CD14-positive monocyte (primary cell): ENCODE measurements around the gene FHIT. TPM values are rescaled to one million over a fixed set of nuclear protein-coding genes. Genes with fewer than 3 reads are reported as not detected.

Source experiments
- DNase-seq, 3 donors: peaks; one replicate each; pipeline ENCODE4 v3.0.0-alpha.2; 2011 to 2022
- H2AFZ ChIP-seq: 2 replicates; pipeline ENCODE4 v1.6.0; 2012; ENCODE audit warnings: mild to moderate bottlenecking, low read depth, low read length, inconsistent platforms; ENCODE audit not compliant: insufficient read depth, poor library complexity, severe bottlenecking
- H3K27ac ChIP-seq, 2 donors: 1 replicate in 1 of 2; 2 replicates in 1 of 2; pipeline ENCODE4 v1.5.1; 2012 to 2013; ENCODE audit warnings: low read length in 2 of 2, control low read depth in 1 of 2, inconsistent platforms in 1 of 2, low read depth in 1 of 2, mild to moderate bottlenecking in 1 of 2
- H3K27me3 ChIP-seq, 2 donors: one replicate each; pipeline versions ENCODE4 v1.6.0 to v1.6.1; 2011 to 2013; ENCODE audit warnings: low read length in 2 of 2; ENCODE audit not compliant: control insufficient read depth in 2 of 2, insufficient read depth in 2 of 2
- H3K36me3 ChIP-seq, 2 donors: replicated peaks in 1 of 2; 1 replicate in 1 of 2; 2 replicates in 1 of 2; pipeline versions ENCODE4 v1.5.1 to v1.6.1; 2012 to 2013; ENCODE audit warnings: low read length in 2 of 2, control low read depth in 1 of 2, inconsistent platforms in 1 of 2, mild to moderate bottlenecking in 1 of 2; ENCODE audit not compliant: insufficient read depth in 2 of 2, control insufficient read depth in 1 of 2
- H3K4me1 ChIP-seq, 2 donors: 1 replicate in 1 of 2; 2 replicates in 1 of 2; pipeline versions ENCODE4 v1.5.1 to v1.6.1; 2012 to 2013; ENCODE audit warnings: low read length in 2 of 2, control low read depth in 1 of 2, inconsistent platforms in 1 of 2, mild to moderate bottlenecking in 1 of 2, moderate library complexity in 1 of 2; ENCODE audit not compliant: insufficient read depth in 2 of 2, control insufficient read depth in 1 of 2
- H3K4me2 ChIP-seq: replicated peaks from 2 replicates; pipeline ENCODE3; 2012; ENCODE audit warnings: low read length, moderate library complexity, mild to moderate bottlenecking; ENCODE audit not compliant: poor library complexity, severe bottlenecking; ENCODE audit errors: extremely low read depth
- H3K4me3 ChIP-seq, 3 experiments: fragments of 200-600 bp in 1 of 3; sonication (generic) in 1 of 3; replicated peaks in 1 of 3; 1 replicate in 2 of 3; 2 replicates in 1 of 3; pipeline ENCODE4 v1.5.1; 2011 to 2013; ENCODE audit warnings: low read length in 3 of 3, mild to moderate bottlenecking in 3 of 3, control low read depth in 2 of 3, low read depth in 2 of 3, inconsistent platforms in 1 of 3, moderate library complexity in 1 of 3
- H3K79me2 ChIP-seq: 2 replicates; pipeline ENCODE4 v1.6.0; 2012; ENCODE audit warnings: mild to moderate bottlenecking, control low read depth, inconsistent platforms, low read length, moderate library complexity; ENCODE audit not compliant: insufficient read depth
- H3K9ac ChIP-seq: 2 replicates; pipeline ENCODE4 v1.6.0; 2017; ENCODE audit warnings: low read length, mild to moderate bottlenecking; ENCODE audit not compliant: insufficient read depth, poor library complexity, severe bottlenecking
- H3K9me3 ChIP-seq, 2 donors: replicated peaks in 1 of 2; 1 replicate in 1 of 2; 2 replicates in 1 of 2; pipeline versions ENCODE4 v1.5.1 to v1.6.1; 2012 to 2013; ENCODE audit warnings: low read length in 2 of 2, control low read depth in 1 of 2; ENCODE audit not compliant: control insufficient read depth in 1 of 2, insufficient read depth in 1 of 2
- H4K20me1 ChIP-seq: 2 replicates; pipeline ENCODE4 v1.6.0; 2012; ENCODE audit warnings: mild to moderate bottlenecking, low read length, control low read depth, moderate library complexity; ENCODE audit not compliant: insufficient read depth
- H3K27ac Mint-ChIP-seq, 7 donors: one replicate each; pipeline ENCODE4 v1.8.0; 2020; ENCODE audit warnings: mild to moderate bottlenecking in 7 of 7, mixed read lengths in 7 of 7, moderate library complexity in 6 of 7, inconsistent platforms in 2 of 7
- H3K27me3 Mint-ChIP-seq, 3 donors: one replicate each; pipeline ENCODE4 v1.8.0; 2021 to 2022; ENCODE audit warnings: low read depth in 3 of 3, mild to moderate bottlenecking in 3 of 3, mixed read lengths in 3 of 3, moderate library complexity in 3 of 3, inconsistent platforms in 1 of 3
- H3K36me3 Mint-ChIP-seq, 2 donors: one replicate each; pipeline ENCODE4 v1.8.0; 2020; ENCODE audit warnings: mixed read lengths in 2 of 2, inconsistent platforms in 1 of 2, mild to moderate bottlenecking in 1 of 2
- H3K4me1 Mint-ChIP-seq: one replicate; pipeline ENCODE4 v1.8.0; 2020; ENCODE audit warnings: mild to moderate bottlenecking, mixed read lengths
- H3K4me3 Mint-ChIP-seq, 2 donors: one replicate each; pipeline ENCODE4 v1.8.0; 2020; ENCODE audit warnings: mild to moderate bottlenecking in 2 of 2, mixed read lengths in 2 of 2, moderate library complexity in 1 of 2
- H3K9me3 Mint-ChIP-seq, 7 donors: one replicate each; pipeline ENCODE4 v1.8.0; 2020 to 2022; ENCODE audit warnings: mixed read lengths in 7 of 7, mild to moderate bottlenecking in 6 of 7, moderate library complexity in 6 of 7, inconsistent platforms in 2 of 7
- CTCF ChIP-seq: fragments of 200-600 bp; IDR thresholded peaks from one replicate; pipeline ENCODE4 v1.8.0; 2022; ENCODE audit warnings: antibody characterized with exemption, mild to moderate bottlenecking
- WGBS: methylation state at CpG from one replicate; pipeline ENCODE4 v1.1.5; 2013; ENCODE audit warnings: missing lambda C conversion rate; ENCODE audit not compliant: insufficient coverage; 5-methylcytosine and 5-hydroxymethylcytosine counted together
- intact Hi-C, 2 donors: fragments of 100-400 bp; cut with micrococcal nuclease; formaldehyde crosslinking; loops; one replicate each; pipeline versions ENCODE4 v1.15.0 to v1.15.1; 2023
- polyA plus RNA-seq, 3 donors: library from polyadenylated mRNA; depleted of rRNA in 1 of 3; unstranded in 2 of 3; stranded (reverse) in 1 of 3; fragments of 300-500 nt in 2 of 3; fragments of >200 nt in 1 of 3; fragmentation: Illumina TruSeq in 2 of 3; gene quantifications; 1 replicate in 2 of 3; 2 replicates in 1 of 3; pipeline ENCODE4 v1.2.3, GENCODE V29; 2012 to 2021

The FHIT gene
- polyA plus RNA-seq, 3 donors, result 1.7 to 3.4 (median 3.2) TPM

DNA sequence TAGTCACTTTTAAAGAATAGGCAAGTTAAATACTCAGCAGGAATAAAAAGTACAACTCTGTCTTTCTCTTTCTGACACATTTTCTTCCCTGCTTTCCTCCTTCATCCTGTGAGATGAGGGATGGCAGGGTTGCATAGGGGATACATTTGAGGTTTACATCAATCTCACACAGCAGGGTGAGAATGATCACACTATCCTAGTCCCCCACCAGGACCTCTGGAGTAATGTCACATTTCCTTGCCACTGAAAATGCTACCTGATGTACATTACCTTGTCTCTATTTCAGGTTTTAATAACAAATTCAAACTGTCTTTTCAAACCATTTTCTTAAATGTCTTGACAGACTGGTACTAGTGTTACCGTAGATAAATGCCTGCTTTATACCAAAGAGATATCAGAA is 816.9 kb downstream of the FHIT start:
- Histone ChIP-seq H3K79me2 (no peaks in the 10 kb centered on the region), H3K27me3 (no peaks in the 10 kb centered on the region), H3K4me3 (no peak overlapping the region), H3K9ac (no peak overlapping the region), H3K9me3 (no peaks in the 10 kb centered on the region), H3K36me3 (no peaks in the 10 kb centered on the region), H4K20me1 (no peaks in the 10 kb centered on the region), H2AFZ (no peak overlapping the region), H3K4me2 (no peak overlapping the region), H3K27ac (no peak overlapping the region), H3K4me1 (no peaks in the 10 kb centered on the region)
- no CpG with 5 or more reads among the region's 1 CpG for WGBS
- no peak overlapping the region for H3K4me3 Mint-ChIP-seq
- peaks cover 0 to 2% (median 0%) of the 10 kb centered on the region in 3 donors for H3K27me3 Mint-ChIP-seq
- no peak overlapping the region for H3K27ac Mint-ChIP-seq
- H3K9me3 Mint-ChIP-seq, result peaks cover 0 to 4% (median 0%) of the 10 kb centered on the region in 7 donors
- intact Hi-C loops, result no loop called here
- H3K4me1 Mint-ChIP-seq, result no peaks in the 10 kb centered on the region
- no peak for TF ChIP-seq CTCF
- no peak for DNase-seq
- H3K36me3 Mint-ChIP-seq, result no peaks in the 10 kb centered on the region

- H3K27ac ChIP-seq, result no peak overlapping the region
- no peak overlapping the region for H3K4me2 ChIP-seq
- H2AFZ ChIP-seq, result no peak overlapping the region
- Mint-ChIP-seq H3K36me3 (no peaks in the 10 kb centered on the region), H3K27ac (no peak overlapping the region), H3K4me3 (no peak overlapping the region), H3K27me3 (peaks cover 0 to 2% (median 0%) of the 10 kb centered on the region in 3 donors), H3K4me1 (no peaks in the 10 kb centered on the region), H3K9me3 (peaks cover 0 to 4% (median 0%) of the 10 kb centered on the region in 7 donors)
- DNase-seq, result no peak
- H3K27me3 ChIP-seq, result no peaks in the 10 kb centered on the region
- TF ChIP-seq CTCF, result no peak
- no peak overlapping the region for H3K9ac ChIP-seq
- H3K4me3 ChIP-seq, result no peak overlapping the region
- intact Hi-C loops, result no loop called here
- H3K36me3 ChIP-seq, result no peaks in the 10 kb centered on the region
- no peaks in the 10 kb centered on the region for H3K79me2 ChIP-seq
- no peaks in the 10 kb centered on the region for H3K4me1 ChIP-seq
- no peaks in the 10 kb centered on the region for H3K9me3 ChIP-seq
- WGBS, result 88% methylated on average over 4 of the region's 5 CpGs
- H4K20me1 ChIP-seq, result no peaks in the 10 kb centered on the region
These were observed 819.7 kb downstream of the FHIT start for GRCh38 chr3:60431599-60431958.
